Caco-2 (cell line): ENCODE data around the gene NDUFB4. TPM values are rescaled to one million over a fixed set of nuclear protein-coding genes. Genes with fewer than 3 reads are reported as not detected.

ENCODE experiments used
- BruUV-seq: library from RNA; stranded (reverse); fragments of 400-500 nt; replicated peaks from 2 replicates; lab custom pipeline; 2021; lab: Mats Ljungman, UMichigan
- CTCF ChIA-PET: fragments of 300-600 bp; sonication (Branson Sonifier 250); formaldehyde crosslinking; loops from one replicate; lab custom pipeline; 2022; ENCODE audit warnings: antibody characterized with exemption; lab: Charles Lee
- POLR2A ChIA-PET: fragments of 300-600 bp; sonication (Branson Sonifier 250); formaldehyde crosslinking; loops from one replicate; lab custom pipeline; 2022; ENCODE audit warnings: antibody characterized with exemption; lab: Charles Lee
- DNase-seq, 2 experiments: peaks; one replicate each; pipeline versions ENCODE4 v3.0.0 to v3.0.0-alpha.2; 2020 to 2022
- H3K27me3 ChIP-seq: replicated peaks from 2 replicates; pipeline ENCODE4 v1.6.0; 2011; ENCODE audit warnings: low read length; ENCODE audit not compliant: control insufficient read depth, insufficient read depth
- H3K36me3 ChIP-seq: 2 replicates; pipeline ENCODE4 v1.5.1; 2011; ENCODE audit warnings: low read length; ENCODE audit not compliant: control insufficient read depth, insufficient read depth
- H3K4me1 ChIP-seq: fragments of 250-450 bp; sonication (Bioruptor Pico); 2 replicates; pipeline ENCODE4 v1.5.1; 2020; ENCODE audit warnings: mild to moderate bottlenecking
- H3K4me3 ChIP-seq: 2 replicates; pipeline ENCODE4 v1.5.1; 2011; ENCODE audit warnings: low read depth, mild to moderate bottlenecking, control low read depth, low read length
- H3K9me3 ChIP-seq: fragments of 250-450 bp; sonication (Bioruptor Pico); 2 replicates; pipeline ENCODE4 v1.5.1; 2020; ENCODE audit warnings: mild to moderate bottlenecking, moderate library complexity
- H3K27ac Mint-ChIP-seq: one replicate; pipeline ENCODE4 v1.8.0; 2022; ENCODE audit warnings: mixed read lengths; ENCODE audit not compliant: unreplicated experiment
- H3K27me3 Mint-ChIP-seq: one replicate; pipeline ENCODE4 v1.8.0; 2022; ENCODE audit warnings: mixed read lengths; ENCODE audit not compliant: insufficient read depth, unreplicated experiment
- H3K36me3 Mint-ChIP-seq: one replicate; pipeline ENCODE4 v1.8.0; 2022; ENCODE audit warnings: mild to moderate bottlenecking, mixed read lengths; ENCODE audit not compliant: insufficient read depth, unreplicated experiment
- H3K4me1 Mint-ChIP-seq: one replicate; pipeline ENCODE4 v1.8.0; 2022; ENCODE audit warnings: low read depth, mixed read lengths; ENCODE audit not compliant: unreplicated experiment
- H3K4me3 Mint-ChIP-seq: one replicate; pipeline ENCODE4 v1.8.0; 2022; ENCODE audit warnings: mild to moderate bottlenecking, moderate library complexity, mixed read lengths; ENCODE audit not compliant: unreplicated experiment
- H3K9me3 Mint-ChIP-seq: one replicate; pipeline ENCODE4 v1.8.0; 2022; ENCODE audit warnings: mixed read lengths; ENCODE audit not compliant: unreplicated experiment
- intact Hi-C: fragments of 100-400 bp; cut with micrococcal nuclease; formaldehyde crosslinking; loops from one replicate; pipeline ENCODE4 v1.10.0; 2022; ENCODE audit not compliant: unreplicated experiment
- total RNA-seq: library from RNA; stranded (reverse); gene quantifications from 2 replicates; pipeline ENCODE4 v1.2.3, GENCODE V29; 2022
- TF ChIP-seq, protein P1 (sequence below), 2 experiments: fragments of 200-600 bp in 1 of 2; IDR thresholded peaks; 1 replicate in 1 of 2; 2 replicates in 1 of 2; pipeline versions ENCODE4 v1.5.1 to v1.8.0; 2011 to 2022; ENCODE audit warnings: antibody characterized with exemption in 1 of 2, control low read depth in 1 of 2, inconsistent platforms in 1 of 2, low read depth in 1 of 2, low read length in 1 of 2, mild to moderate bottlenecking in 1 of 2, moderate library complexity in 1 of 2; ENCODE audit not compliant: insufficient read depth in 1 of 2, severe bottlenecking in 1 of 2, unreplicated experiment in 1 of 2

The NDUFB4 gene
- total RNA-seq, 1 experiment from 2014 or later, result 136 TPM

DNA sequence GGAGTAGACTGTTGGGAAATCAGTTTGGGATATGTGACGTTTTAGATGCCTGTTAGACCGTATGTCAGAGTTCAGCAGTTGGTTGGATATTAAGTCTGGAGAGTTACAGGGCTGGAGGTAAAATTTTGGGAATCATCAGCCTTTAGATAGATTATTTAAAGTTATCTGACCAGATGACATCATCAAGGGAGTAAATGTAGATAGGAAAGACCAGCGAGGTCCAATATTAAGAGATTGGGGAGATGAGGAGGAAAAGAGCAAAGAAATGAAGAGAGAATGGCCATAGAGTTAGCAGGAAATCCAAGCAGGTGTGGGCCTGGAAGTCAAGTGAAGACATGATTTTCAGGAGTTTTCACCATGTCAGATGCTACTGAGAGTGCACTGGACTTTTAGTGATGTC is 3.1 kb downstream of the NDUFB4 start:
- TF ChIP-seq, protein P1, sequence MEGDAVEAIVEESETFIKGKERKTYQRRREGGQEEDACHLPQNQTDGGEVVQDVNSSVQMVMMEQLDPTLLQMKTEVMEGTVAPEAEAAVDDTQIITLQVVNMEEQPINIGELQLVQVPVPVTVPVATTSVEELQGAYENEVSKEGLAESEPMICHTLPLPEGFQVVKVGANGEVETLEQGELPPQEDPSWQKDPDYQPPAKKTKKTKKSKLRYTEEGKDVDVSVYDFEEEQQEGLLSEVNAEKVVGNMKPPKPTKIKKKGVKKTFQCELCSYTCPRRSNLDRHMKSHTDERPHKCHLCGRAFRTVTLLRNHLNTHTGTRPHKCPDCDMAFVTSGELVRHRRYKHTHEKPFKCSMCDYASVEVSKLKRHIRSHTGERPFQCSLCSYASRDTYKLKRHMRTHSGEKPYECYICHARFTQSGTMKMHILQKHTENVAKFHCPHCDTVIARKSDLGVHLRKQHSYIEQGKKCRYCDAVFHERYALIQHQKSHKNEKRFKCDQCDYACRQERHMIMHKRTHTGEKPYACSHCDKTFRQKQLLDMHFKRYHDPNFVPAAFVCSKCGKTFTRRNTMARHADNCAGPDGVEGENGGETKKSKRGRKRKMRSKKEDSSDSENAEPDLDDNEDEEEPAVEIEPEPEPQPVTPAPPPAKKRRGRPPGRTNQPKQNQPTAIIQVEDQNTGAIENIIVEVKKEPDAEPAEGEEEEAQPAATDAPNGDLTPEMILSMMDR (IDR thresholded peaks at IDR 0.05; ENCODE audit: insufficient read depth in 1 of 2, low read depth in 1 of 2, low read length in 1 of 2, severe bottlenecking in 1 of 2, unreplicated experiment in 1 of 2), result no peak
- intact Hi-C loops, result no loop called here
- DNase-seq, result no peak
- Histone ChIP-seq H3K9me3 (no peaks in the 10 kb centered on the region), H3K4me1 (no peaks in the 10 kb centered on the region), H3K36me3 (peaks cover 3% of the 10 kb centered on the region), H3K4me3 (no peak overlapping the region), H3K27me3 (no peaks in the 10 kb centered on the region)
- no peaks in the 10 kb centered on the region for H3K9me3 Mint-ChIP-seq
- peaks cover 5% of the 10 kb centered on the region for H3K27me3 Mint-ChIP-seq
- BruUV-seq, result no TSS peak
- no peaks in the 10 kb centered on the region for H3K4me1 Mint-ChIP-seq
- no peak overlapping the region for H3K27ac Mint-ChIP-seq
- H3K4me3 Mint-ChIP-seq, result no peak overlapping the region
- ChIA-PET POLR2A (no interaction called here), CTCF (no interaction called here)
- peaks cover 19% of the 10 kb centered on the region for H3K36me3 Mint-ChIP-seq

GRCh38 chr3:120601554-120601953 is 5.4 kb downstream of the NDUFB4 start:
- Histone ChIP-seq H3K4me3 (no peak overlapping the region), H3K9me3 (no peaks in the 10 kb centered on the region), H3K36me3 (peaks cover 3% of the 10 kb centered on the region), H3K4me1 (no peaks in the 10 kb centered on the region), H3K27me3 (no peaks in the 10 kb centered on the region)
- Mint-ChIP-seq H3K4me1 (no peaks in the 10 kb centered on the region), H3K36me3 (peaks cover 12% of the 10 kb centered on the region), H3K27me3 (no peaks in the 10 kb centered on the region), H3K4me3 (no peak overlapping the region), H3K27ac (no peak overlapping the region), H3K9me3 (no peaks in the 10 kb centered on the region)
- BruUV-seq, result no TSS peak
- TF ChIP-seq, protein P1 (IDR thresholded peaks at IDR 0.05; ENCODE audit: insufficient read depth in 1 of 2, low read depth in 1 of 2, low read length in 1 of 2, severe bottlenecking in 1 of 2, unreplicated experiment in 1 of 2), result no peak
- ChIA-PET CTCF (no interaction called here), POLR2A (no interaction called here)
- intact Hi-C loops, result no loop called here
- DNase-seq, result no peak

DNA sequence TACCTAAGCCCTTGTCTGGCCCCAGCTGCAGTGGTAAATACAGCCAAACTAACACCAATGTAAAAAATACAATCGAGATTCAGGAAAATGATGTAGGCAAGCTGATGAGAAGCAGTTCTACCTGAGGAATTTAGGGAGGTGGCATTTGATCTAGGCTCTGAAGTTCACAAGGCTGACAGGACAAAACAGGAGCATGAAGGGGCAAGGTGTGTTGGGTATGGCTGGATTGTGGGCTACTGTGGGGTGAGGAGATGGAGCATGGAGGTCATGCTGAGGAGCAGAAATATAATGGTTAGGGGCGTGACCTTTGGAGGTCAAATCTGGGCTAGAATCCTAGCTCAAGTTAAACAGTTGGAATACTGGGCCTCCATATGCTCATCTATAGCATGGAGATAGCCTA is 6.5 kb downstream of the NDUFB4 start:
- no peaks in the 10 kb centered on the region for H3K4me1 ChIP-seq
- H3K36me3 ChIP-seq, result peaks cover 1% of the 10 kb centered on the region
- ChIA-PET CTCF (no interaction called here), POLR2A (no interaction called here)
- H3K27ac Mint-ChIP-seq, result no peak overlapping the region
- H3K9me3 Mint-ChIP-seq, result no peaks in the 10 kb centered on the region
- no peaks in the 10 kb centered on the region for H3K9me3 ChIP-seq
- no peaks in the 10 kb centered on the region for H3K4me1 Mint-ChIP-seq
- no peaks in the 10 kb centered on the region for H3K27me3 Mint-ChIP-seq
- no peak overlapping the region for H3K4me3 Mint-ChIP-seq
- DNase-seq, result no peak
- intact Hi-C loops, result no loop called here
- TF ChIP-seq, protein P1 (IDR thresholded peaks at IDR 0.05; ENCODE audit: insufficient read depth in 1 of 2, low read depth in 1 of 2, low read length in 1 of 2, severe bottlenecking in 1 of 2, unreplicated experiment in 1 of 2), result no peak
- no TSS peak for BruUV-seq
- H3K4me3 ChIP-seq, result no peak overlapping the region
- peaks cover 12% of the 10 kb centered on the region for H3K36me3 Mint-ChIP-seq
- no peaks in the 10 kb centered on the region for H3K27me3 ChIP-seq
